OCI-LY1 (cell line): ENCODE measurements around the gene IER3.

Experiments
- EZH2 ChIP-seq: fragments of 200-600 bp; sonication (generic), shearing (Covaris generic); IDR thresholded peaks from 2 replicates; pipeline ENCODE4 v1.8.0; 2017; ENCODE audit warnings: borderline replicate concordance, mixed run types, mild to moderate bottlenecking, antibody characterized with exemption, low read length, moderate library complexity, mixed read lengths
- TF ChIP-seq, protein P1 (sequence below): fragments of 200-600 bp; sonication (generic), shearing (Covaris generic); IDR thresholded peaks from 2 replicates; pipeline ENCODE4 v1.5.1; 2017; ENCODE audit warnings: mild to moderate bottlenecking, antibody characterized with exemption, low read length, moderate library complexity, mixed read lengths

DNA sequence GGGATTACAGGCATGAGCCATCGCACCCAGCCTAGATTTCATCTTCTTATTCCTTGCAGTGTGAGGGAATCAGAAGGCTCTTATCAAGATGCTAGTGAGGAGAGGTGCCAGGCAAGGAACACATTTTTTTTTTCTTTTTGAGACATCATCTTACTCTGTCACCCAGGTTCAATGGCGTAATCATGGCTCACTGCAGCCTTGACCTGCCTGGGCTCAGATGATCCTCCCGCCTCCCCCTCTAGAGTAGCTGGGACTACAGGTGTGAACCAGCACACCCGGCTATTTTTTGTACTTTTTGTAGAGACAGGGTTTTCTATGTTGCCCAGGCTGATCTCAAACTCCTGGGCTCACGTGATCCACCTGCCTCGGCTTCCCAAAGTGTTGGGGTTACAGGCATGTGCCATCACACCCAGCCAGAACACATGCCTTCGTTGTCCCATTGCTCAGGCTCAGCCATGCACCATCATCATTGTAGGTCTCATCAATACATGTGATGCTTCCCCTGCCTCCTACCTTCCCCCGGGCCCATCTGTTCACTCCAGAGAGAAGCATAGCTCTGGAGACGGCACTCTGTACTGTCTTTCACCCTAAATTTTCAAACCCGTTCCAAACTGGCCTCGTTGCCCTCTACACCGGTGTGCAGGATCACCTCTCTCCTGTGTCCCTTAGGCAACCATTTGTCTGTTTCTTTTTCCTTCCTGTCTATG is 12.0 kb downstream of the IER3 start:
- TF ChIP-seq, protein P1, sequence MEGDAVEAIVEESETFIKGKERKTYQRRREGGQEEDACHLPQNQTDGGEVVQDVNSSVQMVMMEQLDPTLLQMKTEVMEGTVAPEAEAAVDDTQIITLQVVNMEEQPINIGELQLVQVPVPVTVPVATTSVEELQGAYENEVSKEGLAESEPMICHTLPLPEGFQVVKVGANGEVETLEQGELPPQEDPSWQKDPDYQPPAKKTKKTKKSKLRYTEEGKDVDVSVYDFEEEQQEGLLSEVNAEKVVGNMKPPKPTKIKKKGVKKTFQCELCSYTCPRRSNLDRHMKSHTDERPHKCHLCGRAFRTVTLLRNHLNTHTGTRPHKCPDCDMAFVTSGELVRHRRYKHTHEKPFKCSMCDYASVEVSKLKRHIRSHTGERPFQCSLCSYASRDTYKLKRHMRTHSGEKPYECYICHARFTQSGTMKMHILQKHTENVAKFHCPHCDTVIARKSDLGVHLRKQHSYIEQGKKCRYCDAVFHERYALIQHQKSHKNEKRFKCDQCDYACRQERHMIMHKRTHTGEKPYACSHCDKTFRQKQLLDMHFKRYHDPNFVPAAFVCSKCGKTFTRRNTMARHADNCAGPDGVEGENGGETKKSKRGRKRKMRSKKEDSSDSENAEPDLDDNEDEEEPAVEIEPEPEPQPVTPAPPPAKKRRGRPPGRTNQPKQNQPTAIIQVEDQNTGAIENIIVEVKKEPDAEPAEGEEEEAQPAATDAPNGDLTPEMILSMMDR, result no peak
- no peak for TF ChIP-seq EZH2
